Measurements from ENCODE around the gene CHTF18.

GRCh38 chr16:799948-800833 lies 11.8 kb downstream of the CHTF18 start, which contains the start of gene GNG13:
- TF ChIP-seq TAF1 (IDR thresholded peaks at IDR 0.05; ENCODE audit: low read depth, low read length): no peak
- no peak for TF ChIP-seq POLR2AphosphoS5 (IDR thresholded peaks at IDR 0.05; ENCODE audit: low read depth, low read length)
- no peak for TF ChIP-seq POLR2A (IDR thresholded peaks at IDR 0.05; ENCODE audit: low read depth, low read length)
- TF ChIP-seq SPI1 (IDR thresholded peaks at IDR 0.05; ENCODE audit: low read depth, low read length): no peak

Measured in GM12891 (cell line).